HCT116 (cell line): Measurements from ENCODE around the gene DMBX1. TPM values are rescaled to one million over a fixed set of nuclear protein-coding genes. Genes with fewer than 3 reads are reported as not detected.

ENCODE experiments used
- ATAC-seq: fragments of 200-7000 bp; cut with Tn5 transposase; 2 replicates; pipeline ENCODE4 v1.9.1; 2020; ENCODE audit warnings: mild to moderate bottlenecking, moderate library complexity
- BruUV-seq: library from RNA; stranded (reverse); fragments of 400-500 nt; replicated peaks from 2 replicates; lab custom pipeline; 2021; lab: Mats Ljungman, UMichigan
- CTCF ChIA-PET: fragments of 300-600 bp; sonication (Branson Sonifier 250); formaldehyde crosslinking; loops from one replicate; lab custom pipeline; 2021; ENCODE audit warnings: antibody characterized with exemption; lab: Charles Lee
- POLR2A ChIA-PET: fragments of 300-600, 350-600 bp; sonication (Branson Sonifier 250); formaldehyde crosslinking; loops from one replicate; lab custom pipeline; 2021; ENCODE audit warnings: antibody characterized with exemption; lab: Charles Lee
- RAD21 ChIA-PET, 2 experiments: fragments of 300-600 bp; sonication (Branson Sonifier 250); formaldehyde crosslinking; loops; one replicate each; lab custom pipeline; 2023; ENCODE audit warnings: low total read pairs in 2 of 2; ENCODE audit not compliant: uncharacterized antibody in 2 of 2, unreplicated experiment in 2 of 2, low non-redundant PET in 1 of 2; lab: Charles Lee
- DNase-seq: peaks from one replicate; pipeline ENCODE4 v3.0.0-alpha.2; 2010; ENCODE audit warnings: low read depth, low spot score
- H2AFZ ChIP-seq: fragments of 200-600 bp; shearing (Covaris generic), sonication (generic); 2 replicates; pipeline ENCODE4 v1.6.1; 2017; ENCODE audit warnings: low read depth, mixed run types, mixed read lengths, antibody characterized with exemption, low read length; ENCODE audit not compliant: poor library complexity, severe bottlenecking
- H3K27ac ChIP-seq: 2 replicates; pipeline ENCODE4 v1.5.1; 2012; ENCODE audit warnings: low read depth, low read length
- H3K27me3 ChIP-seq: fragments of 200-600 bp; sonication (generic); 2 replicates; pipeline ENCODE4 v1.6.1; 2016; ENCODE audit warnings: mixed run types, low read length, mixed read lengths; ENCODE audit not compliant: insufficient read depth
- H3K36me3 ChIP-seq, 2 experiments: fragments of 200-500 bp in 1 of 2; fragments of 200-600 bp in 1 of 2; sonication (Bioruptor generic) in 1 of 2; sonication (generic) in 1 of 2; 2 replicates each; pipeline versions ENCODE4 v1.5.1 to v1.6.1; 2014 to 2016; ENCODE audit warnings: low read length in 2 of 2, inconsistent platforms in 1 of 2, mixed read lengths in 1 of 2, mixed run types in 1 of 2; ENCODE audit not compliant: insufficient read depth in 2 of 2, control insufficient read depth in 1 of 2
- H3K4me1 ChIP-seq, 2 experiments: fragments of 200-600 bp in 1 of 2; sonication (generic) in 1 of 2; 2 replicates each; pipeline versions ENCODE4 v1.5.1 to v1.6.1; 2012 to 2017; ENCODE audit warnings: low read length in 2 of 2, inconsistent platforms in 1 of 2, mild to moderate bottlenecking in 1 of 2, mixed read lengths in 1 of 2, mixed run types in 1 of 2, moderate library complexity in 1 of 2; ENCODE audit not compliant: insufficient read depth in 2 of 2, control insufficient read depth in 1 of 2
- H3K4me2 ChIP-seq: fragments of 200-600 bp; sonication (generic); 2 replicates; pipeline ENCODE4 v1.6.1; 2017; ENCODE audit warnings: mixed run types, low read length, mixed read lengths
- H3K4me3 ChIP-seq, 2 experiments: fragments of 200-600 bp in 1 of 2; sonication (generic) in 1 of 2; replicated peaks in 1 of 2; 2 replicates each; pipeline ENCODE4 v1.5.1; 2011 to 2016; ENCODE audit warnings: low read length in 2 of 2, control low read depth in 1 of 2, low read depth in 1 of 2, mild to moderate bottlenecking in 1 of 2, mixed read lengths in 1 of 2, mixed run types in 1 of 2
- H3K79me2 ChIP-seq: fragments of 200-600 bp; sonication (generic); 2 replicates; pipeline ENCODE4 v1.6.1; 2017; ENCODE audit warnings: mild to moderate bottlenecking, mixed run types, low read length, moderate library complexity, mixed read lengths; ENCODE audit not compliant: insufficient read depth
- H3K9ac ChIP-seq: fragments of 200-600 bp; sonication (generic); 2 replicates; pipeline ENCODE4 v1.6.1; 2016; ENCODE audit warnings: low read length, mixed read lengths
- H3K9me2 ChIP-seq: fragments of 200-600 bp; sonication (generic), shearing (Covaris generic); 2 replicates; pipeline ENCODE4 v1.6.1; 2017; ENCODE audit warnings: mixed run types, mild to moderate bottlenecking, moderate library complexity; ENCODE audit not compliant: insufficient read depth
- H3K9me3 ChIP-seq, 2 experiments: fragments of 200-500 bp in 1 of 2; fragments of 200-600 bp in 1 of 2; sonication (Bioruptor generic) in 1 of 2; sonication (generic) in 1 of 2; 2 replicates each; pipeline ENCODE4 v1.6.1; 2014 to 2017; ENCODE audit warnings: low read length in 2 of 2, mixed read lengths in 2 of 2, inconsistent platforms in 1 of 2, low read depth in 1 of 2, mild to moderate bottlenecking in 1 of 2, mixed run types in 1 of 2, moderate library complexity in 1 of 2; ENCODE audit not compliant: control insufficient read depth in 1 of 2, insufficient read depth in 1 of 2
- H4K20me1 ChIP-seq: fragments of 200-600 bp; sonication (generic), shearing (Covaris generic); 2 replicates; pipeline ENCODE4 v1.6.1; 2017; ENCODE audit warnings: mixed run types, mild to moderate bottlenecking, moderate library complexity; ENCODE audit not compliant: insufficient read depth
- CBX3 ChIP-seq: IDR thresholded peaks from 2 replicates; pipeline ENCODE4 v1.6.1; 2012; ENCODE audit warnings: low read depth
- EZH2 ChIP-seq: fragments of 200-600 bp; sonication (generic); IDR thresholded peaks from 2 replicates; pipeline ENCODE4 v1.6.1; 2017; ENCODE audit warnings: antibody characterized with exemption, mixed run types
- EZH2phosphoT487 ChIP-seq: fragments of 200-600 bp; IDR thresholded peaks from 2 replicates; pipeline ENCODE4 v1.6.1; 2018; ENCODE audit warnings: antibody characterized with exemption, borderline replicate concordance
- POLR2A ChIP-seq: IDR thresholded peaks from 2 replicates; pipeline ENCODE4 v1.7.0; 2011; ENCODE audit warnings: borderline replicate concordance; ENCODE audit not compliant: insufficient read depth, insufficient read length; ENCODE audit errors: extremely low read depth
- POLR2AphosphoS5 ChIP-seq: IDR thresholded peaks from 2 replicates; pipeline ENCODE4 v1.6.1; 2011; ENCODE audit warnings: mild to moderate bottlenecking, low read depth, low read length, moderate library complexity
- SIN3A ChIP-seq: IDR thresholded peaks from 2 replicates; pipeline ENCODE4 v1.6.1; 2012; ENCODE audit warnings: low read depth
- SRF ChIP-seq: IDR thresholded peaks from 2 replicates; pipeline ENCODE4 v1.6.1; 2012; ENCODE audit warnings: low read depth
- TCF7L2 ChIP-seq: IDR thresholded peaks from 2 replicates; pipeline ENCODE4 v1.7.0; 2011; ENCODE audit warnings: borderline replicate concordance, inconsistent platforms; ENCODE audit not compliant: insufficient read depth, insufficient read length; ENCODE audit errors: extremely low read depth
- YY1 ChIP-seq: IDR thresholded peaks from 2 replicates; pipeline ENCODE4 v1.6.1; 2011; ENCODE audit warnings: low read length, low read depth, moderate library complexity, mild to moderate bottlenecking; ENCODE audit not compliant: insufficient replicate concordance; ENCODE audit errors: extremely low read depth
- ZBTB33 ChIP-seq: IDR thresholded peaks from 2 replicates; pipeline ENCODE4 v1.6.1; 2011; ENCODE audit warnings: mild to moderate bottlenecking, low read length, moderate library complexity; ENCODE audit not compliant: insufficient replicate concordance; ENCODE audit errors: extremely low read depth
- ZNF274 ChIP-seq: fragments of 200-500 bp; sonication (Bioruptor generic); IDR thresholded peaks from 2 replicates; pipeline ENCODE4 v1.6.1; 2014; ENCODE audit warnings: mild to moderate bottlenecking, low read depth, low read length, inconsistent platforms
- intact Hi-C: fragments of 100-400 bp; cut with micrococcal nuclease; formaldehyde crosslinking; loops from 2 replicates; pipeline ENCODE4 v1.10.0; 2022
- total RNA-seq: library from RNA; stranded (reverse); gene quantifications from one replicate; pipeline ENCODE4 v1.2.1, GENCODE V29; 2021; ENCODE audit not compliant: unreplicated experiment

Gene DMBX1
- total RNA-seq, 1 experiment from 2014 or later = 4.3 TPM

- intact Hi-C loops = no loop called here
- ChIA-PET CTCF (no interaction called here), RAD21 (no interaction called here), POLR2A (no interaction called here)
- Histone ChIP-seq H2AFZ (no peak overlapping the region), H3K4me1 (peaks cover 6 to 20% of the 10 kb centered on the region in 2 experiments; a peak in 3 of 4 replicates), H3K4me3 (peak overlapping the region in 1 of 2 experiments; percentile 71; a peak in 2 of 4 replicates), H3K36me3 (no peaks in the 10 kb centered on the region), H3K79me2 (no peaks in the 10 kb centered on the region), H3K9me3 (no peaks in the 10 kb centered on the region), H3K9ac (no peak overlapping the region), H3K4me2 (peak overlapping the region; percentile 93), H3K27me3 (no peaks in the 10 kb centered on the region), H4K20me1 (no peaks in the 10 kb centered on the region), H3K9me2 (no peaks in the 10 kb centered on the region), H3K27ac (no peak overlapping the region)
- TF ChIP-seq POLR2A (no peak), SRF (no peak), YY1 (no peak)
- no TSS peak for BruUV-seq
- ATAC-seq (no peak), DNase-seq (no peak)
Measured at GRCh38 chr1:46490656-46491442, 1.2 kb downstream of the DMBX1 start.

GRCh38 chr1:46491443-46492268 lies 2.0 kb downstream of the DMBX1 start:
- H4K20me1 ChIP-seq = no peaks in the 10 kb centered on the region
- no peaks in the 10 kb centered on the region for H3K9me2 ChIP-seq
- H3K27me3 ChIP-seq = no peaks in the 10 kb centered on the region
- no TSS peak for BruUV-seq
- no peak overlapping the region for H3K9ac ChIP-seq
- no peaks in the 10 kb centered on the region for H3K36me3 ChIP-seq
- ChIA-PET RAD21 (no interaction called here), POLR2A (no interaction called here), CTCF (no interaction called here)
- H3K4me2 ChIP-seq = no peak overlapping the region
- H3K9me3 ChIP-seq = no peaks in the 10 kb centered on the region
- no peaks in the 10 kb centered on the region for H3K79me2 ChIP-seq
- peaks cover 6 to 20% of the 10 kb centered on the region in 2 experiments; a peak in 3 of 4 replicates for H3K4me1 ChIP-seq
- H3K4me3 ChIP-seq = no peak overlapping the region
- no peak for TF ChIP-seq ZNF274
- no peak for TF ChIP-seq SIN3A
- no peak for TF ChIP-seq CBX3
- no peak for TF ChIP-seq SRF
- no peak for TF ChIP-seq ZBTB33
- TF ChIP-seq TCF7L2 = no peak
- TF ChIP-seq POLR2AphosphoS5 = no peak
- TF ChIP-seq EZH2phosphoT487 = no peak
- no peak for TF ChIP-seq EZH2
- ATAC-seq (no peak), DNase-seq (no peak)
- intact Hi-C loops = no loop called here
- H3K27ac ChIP-seq = no peak overlapping the region
- H2AFZ ChIP-seq = no peak overlapping the region
